GM12892 (cell line): ENCODE data around the gene MAPK8IP1.

Experiments used
- POLR2A ChIP-seq: IDR thresholded peaks from 2 replicates; pipeline ENCODE4 v1.6.1; 2011; ENCODE audit warnings: low read depth, low read length, control low read depth
- POLR2AphosphoS5 ChIP-seq: IDR thresholded peaks from 2 replicates; pipeline ENCODE4 v1.6.1; 2011; ENCODE audit warnings: low read depth, low read length, control low read depth
- TAF1 ChIP-seq: IDR thresholded peaks from 2 replicates; pipeline ENCODE4 v1.6.1; 2011; ENCODE audit warnings: low read depth, mild to moderate bottlenecking, control low read depth, low read length, borderline replicate concordance

DNA sequence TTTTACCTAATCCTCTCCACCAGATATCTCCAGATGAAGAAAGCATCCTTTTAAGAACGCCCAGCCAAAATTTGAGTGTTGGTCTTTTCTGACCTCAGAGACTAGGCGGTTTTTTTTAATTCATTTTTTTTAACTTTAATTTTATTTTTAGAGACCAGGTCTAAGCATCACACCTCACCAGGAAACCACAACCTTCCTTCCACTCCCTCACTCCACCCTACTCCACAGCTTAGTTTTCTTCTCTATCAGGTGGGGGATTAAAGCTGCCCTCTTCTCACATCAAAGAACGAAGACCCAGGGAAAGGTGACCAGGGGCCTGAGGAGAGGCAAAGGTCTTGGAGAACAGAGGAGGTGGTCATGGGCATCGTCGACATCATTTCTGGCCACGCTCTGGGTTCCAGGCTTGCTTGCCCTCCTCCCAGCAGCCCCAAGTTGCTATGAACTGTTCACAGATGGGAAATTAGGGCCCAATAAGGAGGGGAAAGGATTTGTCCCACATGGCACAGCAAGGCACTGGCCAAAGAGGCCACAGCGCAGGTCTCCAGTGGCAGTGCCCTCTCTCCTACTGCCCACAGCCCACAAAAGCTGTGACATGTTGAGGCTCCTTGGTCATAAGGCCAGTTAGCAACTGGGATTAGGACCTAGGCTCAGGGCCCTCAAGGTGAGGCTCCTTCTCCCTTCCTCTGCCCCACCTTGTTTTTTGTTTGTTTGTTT is 33.7 kb downstream of the MAPK8IP1 start:
- no peak for TF ChIP-seq POLR2A
- TF ChIP-seq POLR2AphosphoS5, result no peak
- TF ChIP-seq TAF1, result no peak
